GM11168 (cell line): ENCODE data around the gene KIF13A.
"Not testable (repeated sequence)": the region's sequence is repeated elsewhere in the genome, so short reads cannot be mapped to it uniquely, and the experiment has no call there.

Experiments
- in situ Hi-C: fragments of 300-500 bp; cut with MboI; formaldehyde crosslinking; loops from one replicate; pipeline ENCODE4 v1.12.0; 2022; ENCODE audit warnings: low sequenced_read_pairs; ENCODE audit not compliant: unreplicated experiment

Gene KIF13A

GRCh38 chr6:17878734-17879133, 108.7 kb downstream of the KIF13A start:
- in situ Hi-C loops, result no loop called here

GRCh38 chr6:17877895-17878440, 109.5 kb downstream of the KIF13A start:
- in situ Hi-C loops, result no loop called here

- in situ Hi-C loops, result no loop called here
Measured at GRCh38 chr6:17877196-17877894, 110.1 kb downstream of the KIF13A start.

GRCh38 chr6:17874753-17875152, 112.7 kb downstream of the KIF13A start:
- in situ Hi-C loops, result no loop called here

- in situ Hi-C loops, result no loop called here
Measured at GRCh38 chr6:17872908-17873307, 114.5 kb downstream of the KIF13A start.

- in situ Hi-C loops, result no loop called here
Measured at GRCh38 chr6:17871836-17872235, 115.6 kb downstream of the KIF13A start.

GRCh38 chr6:17871189-17871519, 116.3 kb downstream of the KIF13A start:
- in situ Hi-C loops, result no loop called here

GRCh38 chr6:17870300-17871188, 116.9 kb downstream of the KIF13A start:
- in situ Hi-C loops, result no loop called here

GRCh38 chr6:17869753-17870050, 117.7 kb downstream of the KIF13A start:
- in situ Hi-C loops, result no loop called here

- in situ Hi-C loops, result no loop called here
Measured at GRCh38 chr6:17869010-17869752, 118.3 kb downstream of the KIF13A start.

GRCh38 chr6:17867880-17868279, 119.6 kb downstream of the KIF13A start:
- in situ Hi-C loops, result no loop called here

GRCh38 chr6:17866876-17867444, 120.5 kb downstream of the KIF13A start:
- in situ Hi-C loops, result no loop called here

GRCh38 chr6:17865798-17866725, 121.4 kb downstream of the KIF13A start:
- in situ Hi-C loops, result no loop called here

- in situ Hi-C loops, result no loop called here
Measured at GRCh38 chr6:17865243-17865642, 122.2 kb downstream of the KIF13A start.

- in situ Hi-C loops, result no loop called here
Measured at GRCh38 chr6:17863901-17864754, 123.3 kb downstream of the KIF13A start.

GRCh38 chr6:17861361-17861760, 126.1 kb downstream of the KIF13A start:
- in situ Hi-C loops, result no loop called here

GRCh38 chr6:17859846-17860245, 127.6 kb downstream of the KIF13A start:
- in situ Hi-C loops, result no loop called here

- in situ Hi-C loops, result no loop called here
Measured at GRCh38 chr6:17858584-17858983, 128.9 kb downstream of the KIF13A start.

GRCh38 chr6:17857188-17857587, 130.2 kb downstream of the KIF13A start:
- in situ Hi-C loops, result not testable (repeated sequence)
